Measurements from ENCODE around the gene GRIN2D. TPM values are rescaled to one million over a fixed set of nuclear protein-coding genes. Genes with fewer than 3 reads are reported as not detected.

The GRIN2D gene
- total RNA-seq (ENCODE audit: unreplicated experiment) = 21.7 TPM
- long read RNA-seq, partial matches to known transcripts = 0 of 4 reads
- long read RNA-seq, other reads (novel, unspliced or antisense) = 4 of 4 reads

DNA sequence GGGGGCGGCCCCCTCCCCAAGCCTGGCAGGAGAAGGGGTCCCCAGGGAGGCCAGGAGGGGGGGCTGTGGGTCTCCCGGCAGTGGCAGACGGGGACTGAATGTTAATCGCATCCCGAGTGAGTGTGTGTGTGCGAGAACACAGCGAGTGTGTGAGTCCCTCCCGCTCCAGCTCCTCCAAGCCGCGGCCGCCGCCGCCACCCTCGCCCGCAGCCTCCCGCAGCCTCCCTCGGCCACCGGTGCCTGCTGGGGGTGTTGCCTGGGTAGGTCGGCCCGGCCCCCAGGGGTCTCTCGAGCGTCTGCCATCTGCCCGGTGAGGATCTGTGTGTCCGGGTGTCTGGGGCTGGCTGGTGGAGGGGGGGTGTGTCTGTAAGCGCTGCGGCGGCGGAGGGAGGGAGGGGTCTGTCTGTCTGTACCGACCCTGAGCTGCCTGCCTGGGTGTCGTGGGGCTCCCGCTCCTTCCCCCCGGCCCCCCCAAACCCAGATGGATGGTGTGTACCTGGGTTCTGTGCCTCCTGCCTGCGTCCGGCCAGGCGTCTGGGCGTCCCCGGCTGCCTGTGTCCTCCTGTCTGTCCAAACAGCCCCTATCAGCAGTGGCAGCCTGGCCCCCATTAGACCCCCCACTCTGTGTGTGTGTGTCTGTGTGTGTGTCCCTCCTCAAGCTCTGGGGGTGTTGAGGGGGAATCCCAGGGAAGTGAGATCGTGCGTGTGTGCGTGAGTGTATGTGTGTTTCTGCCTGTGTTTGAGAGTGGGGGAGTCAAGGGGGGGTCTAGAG, at the start of gene GRIN2D:
GRIN2D (plus strand) TSS at position 110 of the 772 bp plus-strand sequence. CDS start 4,725 bp downstream, outside the sequence.
- no peaks in the 10 kb centered on the region for H3K36me3 Mint-ChIP-seq (ENCODE audit: unreplicated experiment)
- peaks cover 9% of the 10 kb centered on the region for H3K9me3 Mint-ChIP-seq (ENCODE audit: unreplicated experiment)
- peak; percentile 87 for DNase-seq
- TF ChIP-seq, protein P1, sequence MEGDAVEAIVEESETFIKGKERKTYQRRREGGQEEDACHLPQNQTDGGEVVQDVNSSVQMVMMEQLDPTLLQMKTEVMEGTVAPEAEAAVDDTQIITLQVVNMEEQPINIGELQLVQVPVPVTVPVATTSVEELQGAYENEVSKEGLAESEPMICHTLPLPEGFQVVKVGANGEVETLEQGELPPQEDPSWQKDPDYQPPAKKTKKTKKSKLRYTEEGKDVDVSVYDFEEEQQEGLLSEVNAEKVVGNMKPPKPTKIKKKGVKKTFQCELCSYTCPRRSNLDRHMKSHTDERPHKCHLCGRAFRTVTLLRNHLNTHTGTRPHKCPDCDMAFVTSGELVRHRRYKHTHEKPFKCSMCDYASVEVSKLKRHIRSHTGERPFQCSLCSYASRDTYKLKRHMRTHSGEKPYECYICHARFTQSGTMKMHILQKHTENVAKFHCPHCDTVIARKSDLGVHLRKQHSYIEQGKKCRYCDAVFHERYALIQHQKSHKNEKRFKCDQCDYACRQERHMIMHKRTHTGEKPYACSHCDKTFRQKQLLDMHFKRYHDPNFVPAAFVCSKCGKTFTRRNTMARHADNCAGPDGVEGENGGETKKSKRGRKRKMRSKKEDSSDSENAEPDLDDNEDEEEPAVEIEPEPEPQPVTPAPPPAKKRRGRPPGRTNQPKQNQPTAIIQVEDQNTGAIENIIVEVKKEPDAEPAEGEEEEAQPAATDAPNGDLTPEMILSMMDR (IDR thresholded peaks at IDR 0.05; ENCODE audit: partially characterized antibody, unreplicated experiment) = no peak
- peaks cover 21% of the 10 kb centered on the region for H3K4me1 Mint-ChIP-seq (ENCODE audit: low read depth, unreplicated experiment)
- peaks cover 11% of the 10 kb centered on the region for H3K27me3 Mint-ChIP-seq (ENCODE audit: unreplicated experiment)
- H3K4me3 Mint-ChIP-seq (ENCODE audit: unreplicated experiment) = peak within 1 kb of the TSS; percentile 95
- peak within 1 kb of the TSS; percentile 94 for H3K27ac Mint-ChIP-seq (ENCODE audit: unreplicated experiment)

GRCh38 chr19:48344892-48345291, 48.6 kb upstream of the GRIN2D start:
- Mint-ChIP-seq H3K27me3 (ENCODE audit: unreplicated experiment) (no peaks in the 10 kb centered on the region), H3K4me3 (ENCODE audit: unreplicated experiment) (no peak overlapping the region), H3K36me3 (ENCODE audit: unreplicated experiment) (no peaks in the 10 kb centered on the region), H3K27ac (ENCODE audit: unreplicated experiment) (no peak overlapping the region), H3K9me3 (ENCODE audit: unreplicated experiment) (peaks cover 4% of the 10 kb centered on the region), H3K4me1 (ENCODE audit: low read depth, unreplicated experiment) (no peaks in the 10 kb centered on the region)
- TF ChIP-seq, protein P1 (IDR thresholded peaks at IDR 0.05; ENCODE audit: partially characterized antibody, unreplicated experiment) = no peak
- no peak for DNase-seq

DNA sequence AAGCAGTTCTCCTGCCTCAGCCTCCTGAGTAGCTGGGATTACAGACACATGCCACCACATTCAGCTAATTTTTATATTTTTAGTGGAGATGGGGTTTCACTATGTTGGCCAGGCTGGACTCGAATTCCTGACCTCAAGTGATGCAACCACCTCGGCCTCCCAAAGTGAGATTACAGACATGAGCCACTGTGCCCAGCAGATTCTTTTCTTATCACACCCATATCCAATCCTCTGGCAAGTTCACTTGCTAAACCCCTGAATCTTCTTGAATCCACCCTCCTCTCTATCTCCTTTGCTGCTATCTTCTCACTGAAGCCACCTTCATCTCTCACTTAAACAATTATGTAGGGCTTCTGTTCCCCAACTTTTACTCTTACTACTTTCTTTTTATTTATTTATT, 47.3 kb upstream of the GRIN2D start:
- no peak for DNase-seq
- TF ChIP-seq, protein P1 (IDR thresholded peaks at IDR 0.05; ENCODE audit: partially characterized antibody, unreplicated experiment) = no peak
- H3K36me3 Mint-ChIP-seq (ENCODE audit: unreplicated experiment) = no peaks in the 10 kb centered on the region
- no peak overlapping the region for H3K27ac Mint-ChIP-seq (ENCODE audit: unreplicated experiment)
- peaks cover 3% of the 10 kb centered on the region for H3K27me3 Mint-ChIP-seq (ENCODE audit: unreplicated experiment)
- H3K4me1 Mint-ChIP-seq (ENCODE audit: low read depth, unreplicated experiment) = no peaks in the 10 kb centered on the region
- no peak overlapping the region for H3K4me3 Mint-ChIP-seq (ENCODE audit: unreplicated experiment)
- H3K9me3 Mint-ChIP-seq (ENCODE audit: unreplicated experiment) = peaks cover 7% of the 10 kb centered on the region

DNA sequence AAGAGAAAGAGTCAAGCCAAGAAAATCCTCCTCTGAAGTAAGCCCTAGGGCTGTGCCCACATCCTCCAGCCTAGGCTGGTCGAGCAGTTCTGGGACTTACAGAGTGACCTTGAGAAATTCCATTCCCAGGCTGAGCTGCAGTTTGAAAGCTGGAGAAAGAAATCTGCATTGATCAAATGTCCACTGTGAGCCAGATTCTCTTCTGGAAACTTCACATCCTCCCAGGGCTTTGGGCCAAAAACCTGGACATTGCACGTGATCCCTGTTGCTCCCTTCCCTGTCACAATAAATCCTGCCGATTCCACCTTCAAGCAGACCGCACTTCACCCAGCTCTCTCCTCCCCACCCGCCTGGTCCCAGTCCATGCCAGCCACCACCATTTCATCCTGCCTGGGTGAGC, 45.4 kb upstream of the GRIN2D start:
- peaks cover 7% of the 10 kb centered on the region for H3K9me3 Mint-ChIP-seq (ENCODE audit: unreplicated experiment)
- no peak overlapping the region for H3K4me3 Mint-ChIP-seq (ENCODE audit: unreplicated experiment)
- no peaks in the 10 kb centered on the region for H3K4me1 Mint-ChIP-seq (ENCODE audit: low read depth, unreplicated experiment)
- no peak for DNase-seq
- TF ChIP-seq, protein P1 (IDR thresholded peaks at IDR 0.05; ENCODE audit: partially characterized antibody, unreplicated experiment) = no peak
- no peak overlapping the region for H3K27ac Mint-ChIP-seq (ENCODE audit: unreplicated experiment)
- no peaks in the 10 kb centered on the region for H3K36me3 Mint-ChIP-seq (ENCODE audit: unreplicated experiment)
- peaks cover 8% of the 10 kb centered on the region for H3K27me3 Mint-ChIP-seq (ENCODE audit: unreplicated experiment)

DNA sequence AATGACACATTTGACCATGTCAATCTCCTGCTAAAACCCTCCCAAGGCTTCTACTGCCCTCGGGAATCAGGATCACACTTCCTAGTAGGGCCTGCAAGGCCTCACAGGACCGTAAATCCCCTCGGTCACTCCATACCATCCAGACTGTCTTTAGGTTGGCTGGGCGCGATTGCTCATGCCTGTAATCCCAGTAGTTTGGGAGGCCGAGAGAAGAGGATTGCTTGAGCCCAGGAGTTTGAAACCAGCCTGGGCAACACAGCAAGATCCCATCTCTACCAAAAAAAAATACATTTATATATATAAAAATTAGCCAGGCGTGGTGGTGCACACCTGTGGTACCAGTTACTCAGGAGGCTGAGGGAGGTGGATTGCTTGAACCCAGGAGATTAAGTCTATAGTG, 44.7 kb upstream of the GRIN2D start:
- Mint-ChIP-seq H3K4me1 (ENCODE audit: low read depth, unreplicated experiment) (no peaks in the 10 kb centered on the region), H3K27me3 (ENCODE audit: unreplicated experiment) (peaks cover 8% of the 10 kb centered on the region), H3K27ac (ENCODE audit: unreplicated experiment) (no peak overlapping the region), H3K4me3 (ENCODE audit: unreplicated experiment) (no peak overlapping the region), H3K9me3 (ENCODE audit: unreplicated experiment) (peaks cover 7% of the 10 kb centered on the region), H3K36me3 (ENCODE audit: unreplicated experiment) (no peaks in the 10 kb centered on the region)
- TF ChIP-seq, protein P1 (IDR thresholded peaks at IDR 0.05; ENCODE audit: partially characterized antibody, unreplicated experiment) = no peak
- DNase-seq = no peak

All from glutamatergic neuron (in vitro differentiated cells).